ENCODE data around the gene CCDC102A.

Gene CCDC102A

DNA sequence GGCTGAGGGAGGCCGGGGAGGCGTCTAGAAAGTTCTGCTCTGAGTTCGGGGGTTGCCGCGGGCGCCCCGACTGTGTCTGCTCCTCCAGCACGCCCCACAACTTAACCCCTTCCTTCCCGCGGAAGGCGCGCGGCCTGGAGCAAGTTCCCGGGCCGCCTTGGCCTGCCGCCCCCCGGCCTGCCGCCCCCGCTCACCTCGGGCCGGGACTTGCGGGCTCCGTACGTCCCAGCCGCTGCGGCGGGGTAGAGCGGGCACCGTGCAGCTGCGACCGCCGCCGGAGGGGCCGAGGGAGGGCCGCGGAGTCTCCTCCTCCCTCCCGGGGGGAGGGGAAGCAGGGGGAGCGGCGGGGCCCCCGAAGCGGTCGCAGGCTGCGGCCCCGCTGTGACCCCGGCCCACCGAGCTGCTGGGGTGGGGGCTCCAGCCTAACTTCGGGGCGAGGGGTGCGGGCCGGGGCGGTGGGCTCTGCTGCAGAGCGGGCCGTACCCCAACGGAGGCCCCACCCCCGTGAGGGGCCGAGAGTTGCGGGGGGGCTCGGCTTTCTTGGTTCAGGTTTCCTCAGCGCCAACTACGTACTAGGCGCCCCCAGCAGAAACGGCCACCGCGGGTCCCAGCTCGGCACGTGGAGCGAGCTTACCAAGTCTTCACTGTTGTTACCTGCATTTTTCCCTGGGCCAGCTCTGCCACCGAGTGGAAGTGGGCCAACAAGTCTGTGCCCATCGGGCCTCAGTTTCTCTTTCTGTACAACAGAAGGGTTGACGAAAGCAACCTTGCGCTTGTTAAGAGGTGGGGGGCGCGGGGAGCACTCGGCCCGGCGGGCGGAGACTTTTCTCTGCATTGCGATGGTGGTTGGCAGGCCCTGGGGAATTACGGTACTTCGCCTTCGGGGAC is at the start of gene CCDC102A:
CCDC102A (minus strand) TSS at position 266 of the 888 bp plus-strand sequence. CDS start 7,394 bp downstream, outside the sequence.
- Histone ChIP-seq H3K9me3 (ENCODE audit: control insufficient read depth in 1 of 2, low read length in 2 of 2) (no peaks in the 10 kb centered on the region), H3K36me3 (ENCODE audit: control insufficient read depth in 1 of 2, insufficient read depth in 2 of 2, low read length in 2 of 2) (no peaks in the 10 kb centered on the region), H3K4me3 (ENCODE audit: low read depth in 1 of 2, low read length in 2 of 2) (peak within 1 kb of the TSS; percentile 75 to 86), H3K27ac (ENCODE audit: low read length) (peak within 1 kb of the TSS; percentile 67), H3K27me3 (ENCODE audit: low read depth, low read length) (no peaks in the 10 kb centered on the region), H3K4me1 (ENCODE audit: control insufficient read depth in 1 of 2, insufficient read depth in 2 of 2, low read length in 2 of 2) (peaks cover 5 to 41% of the 10 kb centered on the region in 2 donors)

DNA sequence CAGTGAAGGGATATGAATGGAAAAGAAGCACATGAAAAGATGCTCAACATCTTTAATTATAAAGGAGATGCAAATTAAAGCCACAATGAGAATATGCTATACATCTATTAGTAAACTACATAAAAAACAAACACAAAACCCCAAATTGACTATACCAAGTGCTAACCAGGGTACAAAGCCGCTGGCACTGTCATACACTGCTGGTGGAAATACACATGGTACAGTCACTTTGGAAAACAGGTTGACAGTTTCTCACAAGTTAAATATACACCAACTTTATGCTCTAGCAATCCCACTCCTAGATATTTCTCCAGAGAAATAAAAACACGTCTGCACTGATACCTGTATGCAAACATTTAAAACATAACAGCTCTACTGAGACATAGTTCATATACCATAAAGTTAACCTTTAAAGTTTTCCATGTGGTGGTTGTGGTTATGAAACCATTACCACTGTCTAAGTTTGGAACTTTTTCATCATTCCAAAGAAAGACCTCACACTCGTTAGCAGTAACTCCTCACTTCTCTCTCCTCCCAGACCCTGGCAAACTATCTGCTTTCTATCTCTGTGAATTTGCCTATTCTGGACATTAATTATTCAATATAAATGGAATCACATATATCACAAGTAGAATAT is 48.8 kb upstream of the CCDC102A start:
- Histone ChIP-seq H3K27me3 (ENCODE audit: low read depth, low read length) (no peaks in the 10 kb centered on the region), H3K9me3 (ENCODE audit: control insufficient read depth in 1 of 2, low read length in 2 of 2) (no peaks in the 10 kb centered on the region), H3K4me3 (ENCODE audit: low read depth in 1 of 2, low read length in 2 of 2) (no peak overlapping the region), H3K27ac (ENCODE audit: low read length) (no peak overlapping the region), H3K4me1 (ENCODE audit: control insufficient read depth in 1 of 2, insufficient read depth in 2 of 2, low read length in 2 of 2) (no peaks in the 10 kb centered on the region), H3K36me3 (ENCODE audit: control insufficient read depth in 1 of 2, insufficient read depth in 2 of 2, low read length in 2 of 2) (no peaks in the 10 kb centered on the region)

DNA sequence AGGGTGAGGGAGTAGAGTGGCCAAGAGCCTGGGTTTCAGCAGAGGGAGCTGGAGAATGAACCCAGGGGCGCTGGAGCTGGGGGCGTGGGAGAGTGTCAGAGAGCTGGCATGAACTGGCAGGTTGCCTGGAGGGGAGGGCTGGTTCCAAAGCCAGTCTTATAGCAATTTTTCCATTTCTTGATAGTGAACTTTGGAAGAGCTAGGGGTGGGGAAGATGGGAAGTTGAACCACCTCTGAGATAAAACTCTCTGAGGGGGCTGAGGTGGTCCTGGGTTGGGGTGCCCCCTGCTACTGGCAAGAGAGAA is 42.9 kb upstream of the CCDC102A start:
- Histone ChIP-seq H3K27ac (ENCODE audit: low read length) (no peak overlapping the region), H3K4me3 (ENCODE audit: low read depth in 1 of 2, low read length in 2 of 2) (no peak overlapping the region), H3K4me1 (ENCODE audit: control insufficient read depth in 1 of 2, insufficient read depth in 2 of 2, low read length in 2 of 2) (no peaks in the 10 kb centered on the region), H3K9me3 (ENCODE audit: control insufficient read depth in 1 of 2, low read length in 2 of 2) (no peaks in the 10 kb centered on the region), H3K27me3 (ENCODE audit: low read depth, low read length) (no peaks in the 10 kb centered on the region), H3K36me3 (ENCODE audit: control insufficient read depth in 1 of 2, insufficient read depth in 2 of 2, low read length in 2 of 2) (no peaks in the 10 kb centered on the region)

DNA sequence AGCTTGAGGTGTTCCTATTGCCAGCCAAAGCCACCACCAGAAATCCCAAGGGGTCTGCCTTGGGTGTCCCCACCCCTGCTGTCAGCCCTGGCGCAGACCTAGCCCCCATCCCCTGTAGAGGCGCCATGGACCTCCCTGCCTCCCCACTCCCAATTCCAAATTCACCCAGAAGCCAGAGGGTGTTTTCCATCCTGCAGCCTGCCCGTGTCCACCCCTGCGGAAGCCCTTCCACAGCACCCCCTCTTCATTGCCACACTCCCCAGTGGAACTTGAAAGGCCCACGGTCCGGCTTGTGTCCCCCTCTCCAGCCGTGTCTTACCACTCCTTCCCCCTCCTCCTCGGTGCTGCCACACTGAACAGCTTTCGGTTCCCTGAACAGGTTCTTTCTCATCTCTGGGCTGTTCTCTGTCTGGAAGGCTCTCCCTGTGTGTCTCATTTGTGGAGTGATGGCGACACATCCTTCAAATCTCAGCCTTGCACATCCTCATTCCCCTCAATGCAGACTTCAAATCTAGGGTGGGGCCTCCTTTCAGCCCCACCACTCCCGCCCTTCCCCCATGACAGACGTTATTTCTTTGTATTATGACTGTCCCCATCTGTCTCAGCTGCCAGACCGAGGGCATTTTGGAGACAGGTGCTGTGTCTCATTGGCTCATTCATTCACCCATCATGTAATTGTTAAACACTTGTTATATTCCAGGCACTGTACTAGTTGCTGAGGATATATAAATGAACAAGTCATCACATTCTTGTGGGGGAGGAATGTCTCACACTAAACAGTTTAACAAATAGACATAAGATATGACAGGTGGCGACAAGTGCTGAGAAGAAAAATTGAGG is 42.4 kb upstream of the CCDC102A start:
- Histone ChIP-seq H3K4me1 (ENCODE audit: control insufficient read depth in 1 of 2, insufficient read depth in 2 of 2, low read length in 2 of 2) (no peaks in the 10 kb centered on the region), H3K4me3 (ENCODE audit: low read depth in 1 of 2, low read length in 2 of 2) (no peak overlapping the region), H3K27me3 (ENCODE audit: low read depth, low read length) (no peaks in the 10 kb centered on the region), H3K36me3 (ENCODE audit: control insufficient read depth in 1 of 2, insufficient read depth in 2 of 2, low read length in 2 of 2) (no peaks in the 10 kb centered on the region), H3K9me3 (ENCODE audit: control insufficient read depth in 1 of 2, low read length in 2 of 2) (no peaks in the 10 kb centered on the region), H3K27ac (ENCODE audit: low read length) (no peak overlapping the region)

DNA sequence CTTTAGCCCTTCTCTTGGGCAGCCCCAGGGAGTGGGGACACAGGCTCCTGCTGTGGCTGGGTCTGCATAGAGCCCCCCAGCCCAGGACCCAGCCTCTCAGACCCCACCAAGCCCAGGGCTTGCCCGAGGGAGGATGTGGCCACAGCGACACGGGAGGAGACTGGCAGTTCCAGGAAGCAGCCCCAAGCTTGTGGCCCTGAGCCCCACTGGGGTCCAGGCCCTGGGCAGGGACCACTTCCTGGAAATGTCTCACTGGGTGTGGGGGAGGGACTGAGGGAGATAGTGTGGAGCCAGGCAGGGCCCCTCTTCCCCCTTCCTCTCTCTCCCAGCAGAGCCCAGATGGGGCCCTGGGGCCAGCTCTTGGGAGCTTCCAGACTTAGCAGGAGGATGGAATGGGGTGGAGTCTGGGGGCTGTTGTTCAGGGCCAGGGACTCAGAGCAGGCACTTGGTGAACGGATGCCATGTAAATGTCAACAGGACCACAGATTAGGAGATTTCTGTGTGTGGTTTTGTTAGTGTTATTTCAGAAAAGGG is 41.4 kb upstream of the CCDC102A start:
- H3K4me3 ChIP-seq (ENCODE audit: low read depth in 1 of 2, low read length in 2 of 2), result no peak overlapping the region
- H3K9me3 ChIP-seq (ENCODE audit: control insufficient read depth in 1 of 2, low read length in 2 of 2), result no peaks in the 10 kb centered on the region
- no peaks in the 10 kb centered on the region for H3K36me3 ChIP-seq (ENCODE audit: control insufficient read depth in 1 of 2, insufficient read depth in 2 of 2, low read length in 2 of 2)
- no peaks in the 10 kb centered on the region for H3K4me1 ChIP-seq (ENCODE audit: control insufficient read depth in 1 of 2, insufficient read depth in 2 of 2, low read length in 2 of 2)
- H3K27me3 ChIP-seq (ENCODE audit: low read depth, low read length), result no peaks in the 10 kb centered on the region
- H3K27ac ChIP-seq (ENCODE audit: low read length), result no peak overlapping the region

DNA sequence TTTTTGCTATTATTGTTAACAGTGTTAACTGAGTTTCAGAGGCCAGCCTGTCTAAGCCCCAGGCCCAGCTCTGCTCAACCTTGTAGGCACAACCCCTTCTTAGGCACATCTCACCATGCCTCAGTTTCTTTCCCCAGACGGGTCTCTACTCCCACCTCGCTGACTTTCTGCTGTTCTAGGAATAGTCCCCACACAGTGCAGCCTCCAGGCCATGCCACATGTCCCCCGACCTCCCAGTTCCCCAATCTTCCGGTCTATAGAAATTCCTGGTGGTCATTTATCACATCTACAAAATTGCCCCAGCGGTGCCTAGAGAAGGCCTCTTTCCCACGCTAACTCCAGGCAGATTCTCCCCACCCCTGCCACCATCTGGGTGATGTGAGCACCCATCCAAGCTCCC is 40.8 kb upstream of the CCDC102A start:
- Histone ChIP-seq H3K27ac (ENCODE audit: low read length) (no peak overlapping the region), H3K4me3 (ENCODE audit: low read depth in 1 of 2, low read length in 2 of 2) (no peak overlapping the region), H3K9me3 (ENCODE audit: control insufficient read depth in 1 of 2, low read length in 2 of 2) (no peaks in the 10 kb centered on the region), H3K27me3 (ENCODE audit: low read depth, low read length) (no peaks in the 10 kb centered on the region), H3K4me1 (ENCODE audit: control insufficient read depth in 1 of 2, insufficient read depth in 2 of 2, low read length in 2 of 2) (no peaks in the 10 kb centered on the region), H3K36me3 (ENCODE audit: control insufficient read depth in 1 of 2, insufficient read depth in 2 of 2, low read length in 2 of 2) (no peaks in the 10 kb centered on the region)

DNA sequence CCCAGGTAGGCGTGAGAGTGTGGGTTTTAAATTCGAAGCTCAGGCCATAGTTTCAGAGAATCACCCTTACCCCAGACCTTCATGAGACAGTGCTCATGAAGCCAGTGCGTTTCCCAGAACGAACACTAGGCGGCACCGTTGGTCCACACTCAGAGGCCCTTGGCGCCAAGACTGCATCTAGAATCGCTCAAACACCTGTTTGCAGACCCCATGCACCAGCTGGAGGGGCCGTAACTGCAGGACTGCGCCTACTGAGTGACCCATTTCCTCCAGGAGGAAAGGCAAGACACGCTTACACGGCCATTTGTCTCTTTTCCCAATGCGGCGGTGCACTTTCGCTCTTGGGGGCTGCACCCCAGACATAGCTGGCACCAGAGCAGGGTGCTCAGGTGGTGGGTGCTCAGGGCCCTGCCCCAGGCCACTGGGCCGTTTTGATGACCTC is 40.1 kb upstream of the CCDC102A start:
- Histone ChIP-seq H3K36me3 (ENCODE audit: control insufficient read depth in 1 of 2, insufficient read depth in 2 of 2, low read length in 2 of 2) (no peaks in the 10 kb centered on the region), H3K4me3 (ENCODE audit: low read depth in 1 of 2, low read length in 2 of 2) (no peak overlapping the region), H3K27ac (ENCODE audit: low read length) (no peak overlapping the region), H3K9me3 (ENCODE audit: control insufficient read depth in 1 of 2, low read length in 2 of 2) (no peaks in the 10 kb centered on the region), H3K27me3 (ENCODE audit: low read depth, low read length) (no peaks in the 10 kb centered on the region), H3K4me1 (ENCODE audit: control insufficient read depth in 1 of 2, insufficient read depth in 2 of 2, low read length in 2 of 2) (no peaks in the 10 kb centered on the region)

DNA sequence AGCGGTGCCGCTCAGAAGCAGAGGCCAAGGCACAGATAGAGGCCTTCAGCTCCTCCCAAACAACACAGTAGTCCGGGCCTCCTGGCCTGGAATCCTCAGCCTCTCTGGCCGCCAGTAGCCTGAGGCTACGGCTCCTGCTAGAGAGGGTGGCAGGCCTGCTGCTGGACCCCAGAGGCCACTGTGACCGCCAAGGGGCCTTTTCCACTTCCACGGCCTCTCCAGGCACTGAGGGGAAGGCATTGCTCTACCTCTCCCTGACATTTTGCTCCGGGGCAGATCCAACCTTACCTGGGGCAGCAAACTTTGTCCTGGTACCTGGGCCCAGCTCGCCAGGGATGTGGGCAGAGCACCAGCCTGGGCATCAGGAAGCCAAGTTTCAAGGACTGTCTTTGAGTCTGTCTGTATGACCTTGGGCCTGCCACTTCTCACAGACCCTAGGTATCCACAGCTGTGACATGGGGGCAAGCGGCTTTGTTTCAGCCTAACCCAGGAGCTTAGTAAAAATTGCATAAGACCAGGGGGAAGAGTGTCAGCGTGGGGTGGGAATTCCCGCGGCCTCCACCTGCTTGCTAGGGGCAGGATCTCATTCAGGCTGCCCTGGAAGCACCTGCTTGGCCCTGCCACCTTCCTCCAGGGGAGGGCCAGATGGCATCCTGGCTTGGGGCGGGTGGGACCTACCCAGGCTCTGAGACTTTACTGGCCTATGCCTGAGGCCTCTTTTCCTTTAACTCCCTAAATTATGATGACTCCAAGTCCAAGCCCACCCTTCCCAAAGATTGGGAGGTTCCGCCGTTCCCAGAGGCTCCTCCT is 39.3 kb upstream of the CCDC102A start:
- Histone ChIP-seq H3K36me3 (ENCODE audit: control insufficient read depth in 1 of 2, insufficient read depth in 2 of 2, low read length in 2 of 2) (no peaks in the 10 kb centered on the region), H3K4me3 (ENCODE audit: low read depth in 1 of 2, low read length in 2 of 2) (no peak overlapping the region), H3K9me3 (ENCODE audit: control insufficient read depth in 1 of 2, low read length in 2 of 2) (no peaks in the 10 kb centered on the region), H3K27me3 (ENCODE audit: low read depth, low read length) (no peaks in the 10 kb centered on the region), H3K4me1 (ENCODE audit: control insufficient read depth in 1 of 2, insufficient read depth in 2 of 2, low read length in 2 of 2) (no peaks in the 10 kb centered on the region), H3K27ac (ENCODE audit: low read length) (no peak overlapping the region)

DNA sequence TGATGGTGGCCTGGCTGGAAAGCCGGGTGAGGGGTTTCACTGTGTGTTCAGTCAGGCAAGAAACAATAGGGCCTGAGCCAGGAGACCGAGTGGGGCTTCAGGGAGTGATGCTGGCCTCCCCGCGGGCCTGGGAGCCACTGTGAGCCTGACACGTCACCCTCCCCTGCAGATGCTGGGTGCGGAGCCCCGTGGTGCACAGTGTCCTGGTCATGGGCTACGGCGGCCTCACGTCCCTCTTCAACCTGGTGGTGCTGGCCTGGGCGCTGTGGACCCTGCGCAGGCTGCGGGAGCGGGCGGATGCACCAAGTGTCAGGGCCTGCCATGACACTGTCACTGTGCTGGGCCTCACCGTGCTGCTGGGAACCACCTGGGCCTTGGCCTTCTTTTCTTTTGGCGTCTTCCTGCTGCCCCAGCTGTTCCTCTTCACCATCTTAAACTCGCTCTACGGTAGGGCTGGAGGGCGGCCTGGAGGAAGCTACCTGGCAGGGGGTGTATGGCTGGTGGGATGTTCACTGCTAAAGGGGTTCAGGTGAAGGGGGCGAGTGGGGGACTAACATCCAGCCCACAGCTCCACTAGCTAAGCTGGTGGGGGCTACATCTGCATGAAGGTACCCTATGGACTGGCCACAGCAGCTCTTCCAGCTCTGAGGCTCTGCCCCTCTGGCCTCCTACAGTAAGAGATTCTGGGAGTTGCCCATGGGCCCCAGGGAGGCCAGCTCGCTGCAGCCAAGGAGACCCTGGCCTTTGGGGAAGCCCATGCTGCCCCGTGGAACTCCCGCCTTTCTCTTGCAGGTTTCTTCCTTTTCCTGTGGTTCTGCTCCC is 38.5 kb upstream of the CCDC102A start:
- H3K4me1 ChIP-seq (ENCODE audit: control insufficient read depth in 1 of 2, insufficient read depth in 2 of 2, low read length in 2 of 2), result no peaks in the 10 kb centered on the region
- no peak overlapping the region for H3K4me3 ChIP-seq (ENCODE audit: low read depth in 1 of 2, low read length in 2 of 2)
- no peaks in the 10 kb centered on the region for H3K27me3 ChIP-seq (ENCODE audit: low read depth, low read length)
- no peaks in the 10 kb centered on the region for H3K36me3 ChIP-seq (ENCODE audit: control insufficient read depth in 1 of 2, insufficient read depth in 2 of 2, low read length in 2 of 2)
- H3K27ac ChIP-seq (ENCODE audit: low read length), result no peak overlapping the region
- H3K9me3 ChIP-seq (ENCODE audit: control insufficient read depth in 1 of 2, low read length in 2 of 2), result no peaks in the 10 kb centered on the region

DNA sequence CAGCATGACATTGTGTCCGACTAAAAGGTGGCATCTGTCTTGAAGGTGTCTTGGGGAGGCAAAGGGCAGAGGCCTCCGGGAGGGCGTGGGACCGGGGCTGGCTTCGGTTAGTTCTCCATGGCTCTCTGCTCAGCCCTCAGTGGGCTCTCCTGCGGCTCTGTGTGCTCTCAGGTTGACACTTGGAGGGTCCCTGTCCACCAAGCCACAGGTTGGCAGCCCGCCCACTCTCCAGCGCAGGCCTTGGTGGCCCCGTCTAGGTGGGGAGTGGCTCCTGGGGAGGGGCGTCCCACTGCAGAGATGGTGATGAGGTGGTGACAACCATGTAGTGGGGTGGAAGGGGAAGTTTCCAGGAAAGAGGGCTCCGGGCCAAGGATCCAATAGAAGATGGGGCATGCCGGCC is 37.7 kb upstream of the CCDC102A start:
- H3K9me3 ChIP-seq (ENCODE audit: control insufficient read depth in 1 of 2, low read length in 2 of 2), result no peaks in the 10 kb centered on the region
- H3K27ac ChIP-seq (ENCODE audit: low read length), result no peak overlapping the region
- H3K4me1 ChIP-seq (ENCODE audit: control insufficient read depth in 1 of 2, insufficient read depth in 2 of 2, low read length in 2 of 2), result no peaks in the 10 kb centered on the region
- H3K27me3 ChIP-seq (ENCODE audit: low read depth, low read length), result no peaks in the 10 kb centered on the region
- H3K36me3 ChIP-seq (ENCODE audit: control insufficient read depth in 1 of 2, insufficient read depth in 2 of 2, low read length in 2 of 2), result no peaks in the 10 kb centered on the region
- no peak overlapping the region for H3K4me3 ChIP-seq (ENCODE audit: low read depth in 1 of 2, low read length in 2 of 2)

All from muscle layer of duodenum (tissue), 2 donors.